ENCODE results near the gene ZNF385C.

Gene ZNF385C

GRCh38 chr17:41986634-41987033, 111.6 kb downstream of the ZNF385C start:
- no peaks in the 10 kb centered on the region for H3K27me3 ChIP-seq (ENCODE audit: insufficient read depth, low read length, poor library complexity)
- no peaks in the 10 kb centered on the region for H3K4me1 ChIP-seq (ENCODE audit: control insufficient read depth, low read depth, low read length)
- no peak overlapping the region for H3K4ac ChIP-seq (ENCODE audit: low read depth, low read length)
- peaks cover 27% of the 10 kb centered on the region for H3K36me3 ChIP-seq (ENCODE audit: control insufficient read depth, insufficient read depth, low read length)
- no peak overlapping the region for H3K56ac ChIP-seq (ENCODE audit: low read length)
- H3K4me2 ChIP-seq (ENCODE audit: low read length) = no peak overlapping the region
- no peaks in the 10 kb centered on the region for H3K79me2 ChIP-seq (ENCODE audit: control insufficient read depth, insufficient read depth, low read length)
- no peak for DNase-seq
- no peak overlapping the region for H3K27ac ChIP-seq (ENCODE audit: low read depth, low read length)
- H3K4me3 ChIP-seq (ENCODE audit: low read length) = no peak overlapping the region
- H3K18ac ChIP-seq (ENCODE audit: low read length) = no peak overlapping the region
- no peak overlapping the region for H4K8ac ChIP-seq (ENCODE audit: low read depth, low read length)
- H2BK5ac ChIP-seq (ENCODE audit: low read length) = no peak overlapping the region
- no peak overlapping the region for H2AK5ac ChIP-seq (ENCODE audit: low read length)
- H2BK15ac ChIP-seq (replicated peaks; ENCODE audit: low read depth) = no peak overlapping the region
- no peak overlapping the region for H4K5ac ChIP-seq (ENCODE audit: low read length)
- no peak overlapping the region for H3K23ac ChIP-seq (ENCODE audit: low read length)
- no peak overlapping the region for H2BK120ac ChIP-seq (ENCODE audit: low read depth, low read length)
- H3K9ac ChIP-seq (ENCODE audit: low read length) = no peak overlapping the region
- no peaks in the 10 kb centered on the region for H3K79me1 ChIP-seq (ENCODE audit: low read length)
- WGBS (ENCODE audit: extremely low coverage, insufficient coverage, low lambda C conversion rate) = no CpG with 5 or more reads among the region's 1 CpG

- Histone ChIP-seq H4K8ac (ENCODE audit: low read depth, low read length) (no peak overlapping the region), H3K36me3 (ENCODE audit: control insufficient read depth, insufficient read depth, low read length) (peaks cover 28% of the 10 kb centered on the region), H2AK5ac (ENCODE audit: low read length) (no peak overlapping the region), H3K4me3 (ENCODE audit: low read length) (no peak overlapping the region), H2BK15ac (replicated peaks; ENCODE audit: low read depth) (no peak overlapping the region), H3K4ac (ENCODE audit: low read depth, low read length) (no peak overlapping the region), H3K18ac (ENCODE audit: low read length) (no peak overlapping the region), H3K9ac (ENCODE audit: low read length) (no peak overlapping the region), H3K56ac (ENCODE audit: low read length) (no peak overlapping the region), H3K4me2 (ENCODE audit: low read length) (no peak overlapping the region), H2BK5ac (ENCODE audit: low read length) (no peak overlapping the region), H3K79me1 (ENCODE audit: low read length) (no peaks in the 10 kb centered on the region), H2BK120ac (ENCODE audit: low read depth, low read length) (no peak overlapping the region), H3K79me2 (ENCODE audit: control insufficient read depth, insufficient read depth, low read length) (no peaks in the 10 kb centered on the region), H3K27ac (ENCODE audit: low read depth, low read length) (no peak overlapping the region), H4K5ac (ENCODE audit: low read length) (no peak overlapping the region), H3K27me3 (ENCODE audit: insufficient read depth, low read length, poor library complexity) (no peaks in the 10 kb centered on the region), H3K4me1 (ENCODE audit: control insufficient read depth, low read depth, low read length) (no peaks in the 10 kb centered on the region), H3K23ac (ENCODE audit: low read length) (no peak overlapping the region)
- DNase-seq = no peak
- WGBS (ENCODE audit: extremely low coverage, insufficient coverage, low lambda C conversion rate) = no CpG with 5 or more reads among the region's 8 CpGs
Measured at GRCh38 chr17:41985919-41986318, 112.4 kb downstream of the ZNF385C start.

- no peaks in the 10 kb centered on the region for H3K4me1 ChIP-seq (ENCODE audit: control insufficient read depth, low read depth, low read length)
- H3K79me1 ChIP-seq (ENCODE audit: low read length) = no peaks in the 10 kb centered on the region
- H2BK5ac ChIP-seq (ENCODE audit: low read length) = no peak overlapping the region
- H2AK5ac ChIP-seq (ENCODE audit: low read length) = no peak overlapping the region
- no peak overlapping the region for H3K56ac ChIP-seq (ENCODE audit: low read length)
- H4K8ac ChIP-seq (ENCODE audit: low read depth, low read length) = no peak overlapping the region
- WGBS (ENCODE audit: extremely low coverage, insufficient coverage, low lambda C conversion rate) = no CpG with 5 or more reads among the region's 8 CpGs
- H3K27me3 ChIP-seq (ENCODE audit: insufficient read depth, low read length, poor library complexity) = no peaks in the 10 kb centered on the region
- H3K4me3 ChIP-seq (ENCODE audit: low read length) = no peak overlapping the region
- no peak overlapping the region for H3K18ac ChIP-seq (ENCODE audit: low read length)
- H2BK15ac ChIP-seq (replicated peaks; ENCODE audit: low read depth) = no peak overlapping the region
- no peak overlapping the region for H4K5ac ChIP-seq (ENCODE audit: low read length)
- H3K27ac ChIP-seq (ENCODE audit: low read depth, low read length) = no peak overlapping the region
- DNase-seq = no peak
- H3K79me2 ChIP-seq (ENCODE audit: control insufficient read depth, insufficient read depth, low read length) = no peaks in the 10 kb centered on the region
- no peak overlapping the region for H3K9ac ChIP-seq (ENCODE audit: low read length)
- H3K4me2 ChIP-seq (ENCODE audit: low read length) = no peak overlapping the region
- H3K4ac ChIP-seq (ENCODE audit: low read depth, low read length) = no peak overlapping the region
- peaks cover 21% of the 10 kb centered on the region for H3K36me3 ChIP-seq (ENCODE audit: control insufficient read depth, insufficient read depth, low read length)
- H2BK120ac ChIP-seq (ENCODE audit: low read depth, low read length) = no peak overlapping the region
- H3K23ac ChIP-seq (ENCODE audit: low read length) = no peak overlapping the region
Measured at GRCh38 chr17:41984454-41984853, 113.8 kb downstream of the ZNF385C start.

GRCh38 chr17:41982026-41982760, 116.1 kb downstream of the ZNF385C start:
- H3K79me1 ChIP-seq (ENCODE audit: low read length) = no peaks in the 10 kb centered on the region
- H3K56ac ChIP-seq (ENCODE audit: low read length) = no peak overlapping the region
- H3K4ac ChIP-seq (ENCODE audit: low read depth, low read length) = no peak overlapping the region
- no peak overlapping the region for H2BK15ac ChIP-seq (replicated peaks; ENCODE audit: low read depth)
- no peak overlapping the region for H3K27ac ChIP-seq (ENCODE audit: low read depth, low read length)
- no CpG with 5 or more reads among the region's 14 CpGs for WGBS (ENCODE audit: extremely low coverage, insufficient coverage, low lambda C conversion rate)
- H3K4me1 ChIP-seq (ENCODE audit: control insufficient read depth, low read depth, low read length) = no peaks in the 10 kb centered on the region
- H3K4me2 ChIP-seq (ENCODE audit: low read length) = no peak overlapping the region
- H3K4me3 ChIP-seq (ENCODE audit: low read length) = no peak overlapping the region
- no peak overlapping the region for H2BK5ac ChIP-seq (ENCODE audit: low read length)
- H3K79me2 ChIP-seq (ENCODE audit: control insufficient read depth, insufficient read depth, low read length) = no peaks in the 10 kb centered on the region
- H4K5ac ChIP-seq (ENCODE audit: low read length) = no peak overlapping the region
- no peaks in the 10 kb centered on the region for H3K27me3 ChIP-seq (ENCODE audit: insufficient read depth, low read length, poor library complexity)
- no peak overlapping the region for H3K18ac ChIP-seq (ENCODE audit: low read length)
- peaks cover 13% of the 10 kb centered on the region for H3K36me3 ChIP-seq (ENCODE audit: control insufficient read depth, insufficient read depth, low read length)
- H2BK120ac ChIP-seq (ENCODE audit: low read depth, low read length) = no peak overlapping the region
- DNase-seq = no peak
- no peak overlapping the region for H2AK5ac ChIP-seq (ENCODE audit: low read length)
- no peak overlapping the region for H3K23ac ChIP-seq (ENCODE audit: low read length)
- no peak overlapping the region for H3K9ac ChIP-seq (ENCODE audit: low read length)
- H4K8ac ChIP-seq (ENCODE audit: low read depth, low read length) = no peak overlapping the region

- Histone ChIP-seq H3K27ac (ENCODE audit: low read depth, low read length) (no peak overlapping the region), H4K8ac (ENCODE audit: low read depth, low read length) (no peak overlapping the region), H3K79me1 (ENCODE audit: low read length) (no peaks in the 10 kb centered on the region), H3K36me3 (ENCODE audit: control insufficient read depth, insufficient read depth, low read length) (peaks cover 15% of the 10 kb centered on the region), H3K27me3 (ENCODE audit: insufficient read depth, low read length, poor library complexity) (no peaks in the 10 kb centered on the region), H3K4ac (ENCODE audit: low read depth, low read length) (no peak overlapping the region), H4K5ac (ENCODE audit: low read length) (no peak overlapping the region), H3K9ac (ENCODE audit: low read length) (no peak overlapping the region), H3K56ac (ENCODE audit: low read length) (no peak overlapping the region), H2BK15ac (replicated peaks; ENCODE audit: low read depth) (no peak overlapping the region), H2BK120ac (ENCODE audit: low read depth, low read length) (no peak overlapping the region), H3K23ac (ENCODE audit: low read length) (no peak overlapping the region), H3K4me2 (ENCODE audit: low read length) (no peak overlapping the region), H3K18ac (ENCODE audit: low read length) (no peak overlapping the region), H3K4me1 (ENCODE audit: control insufficient read depth, low read depth, low read length) (no peaks in the 10 kb centered on the region), H3K4me3 (ENCODE audit: low read length) (no peak overlapping the region), H3K79me2 (ENCODE audit: control insufficient read depth, insufficient read depth, low read length) (no peaks in the 10 kb centered on the region), H2AK5ac (ENCODE audit: low read length) (no peak overlapping the region), H2BK5ac (ENCODE audit: low read length) (no peak overlapping the region)
- WGBS (ENCODE audit: extremely low coverage, insufficient coverage, low lambda C conversion rate) = no CpG with 5 or more reads among the region's 4 CpGs
- DNase-seq = no peak
Measured at GRCh38 chr17:41977991-41978390, 120.3 kb downstream of the ZNF385C start.

Data from mesendoderm (in vitro differentiated cells).